ENCODE results near the gene PGM5.

DNA sequence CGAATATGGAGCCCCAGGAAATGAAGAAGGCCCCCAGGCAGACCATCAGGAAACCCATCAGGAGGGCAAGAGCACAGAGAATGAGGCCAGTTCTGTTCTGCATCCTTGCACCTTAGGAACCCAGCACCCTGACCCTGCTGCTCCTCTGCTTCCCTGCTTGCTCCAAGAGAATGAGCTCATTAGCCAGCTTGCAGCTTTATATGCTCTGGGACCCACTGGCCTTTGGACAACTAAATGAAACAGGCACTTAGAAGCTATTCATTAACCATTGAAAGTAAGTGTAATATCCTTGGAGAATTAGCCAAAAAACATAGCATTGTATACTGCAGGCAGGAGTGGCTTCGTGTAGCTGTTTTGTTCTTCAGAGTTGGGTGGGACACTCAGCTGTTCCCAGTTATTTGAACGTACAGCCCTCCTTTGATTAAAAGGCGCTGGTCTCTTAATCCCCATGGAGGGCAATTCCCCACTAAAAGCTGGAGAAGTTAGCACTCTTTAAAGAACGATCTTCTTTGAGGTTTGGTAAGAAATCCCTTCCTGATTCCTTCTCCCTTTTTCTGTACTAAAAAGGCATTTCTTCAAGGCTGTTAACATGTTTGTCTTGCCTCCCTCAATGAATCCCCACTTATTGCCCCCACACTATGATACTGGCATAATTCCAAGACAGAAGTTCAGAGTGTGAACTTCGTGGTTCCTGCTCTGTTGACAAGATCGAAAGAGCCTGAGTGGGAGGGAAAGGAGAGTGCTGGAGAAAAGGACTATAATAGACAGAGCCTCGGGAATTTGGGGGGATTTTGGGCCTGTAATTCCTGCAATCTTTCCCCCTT lies 184.5 kb downstream of the PGM5 start, which contains the start of gene TMEM252:
- no peak for TF ChIP-seq EZH2phosphoT487 (conservative IDR thresholded peaks at IDR 0.05; ENCODE audit: low read length)
- TF ChIP-seq, protein P1, sequence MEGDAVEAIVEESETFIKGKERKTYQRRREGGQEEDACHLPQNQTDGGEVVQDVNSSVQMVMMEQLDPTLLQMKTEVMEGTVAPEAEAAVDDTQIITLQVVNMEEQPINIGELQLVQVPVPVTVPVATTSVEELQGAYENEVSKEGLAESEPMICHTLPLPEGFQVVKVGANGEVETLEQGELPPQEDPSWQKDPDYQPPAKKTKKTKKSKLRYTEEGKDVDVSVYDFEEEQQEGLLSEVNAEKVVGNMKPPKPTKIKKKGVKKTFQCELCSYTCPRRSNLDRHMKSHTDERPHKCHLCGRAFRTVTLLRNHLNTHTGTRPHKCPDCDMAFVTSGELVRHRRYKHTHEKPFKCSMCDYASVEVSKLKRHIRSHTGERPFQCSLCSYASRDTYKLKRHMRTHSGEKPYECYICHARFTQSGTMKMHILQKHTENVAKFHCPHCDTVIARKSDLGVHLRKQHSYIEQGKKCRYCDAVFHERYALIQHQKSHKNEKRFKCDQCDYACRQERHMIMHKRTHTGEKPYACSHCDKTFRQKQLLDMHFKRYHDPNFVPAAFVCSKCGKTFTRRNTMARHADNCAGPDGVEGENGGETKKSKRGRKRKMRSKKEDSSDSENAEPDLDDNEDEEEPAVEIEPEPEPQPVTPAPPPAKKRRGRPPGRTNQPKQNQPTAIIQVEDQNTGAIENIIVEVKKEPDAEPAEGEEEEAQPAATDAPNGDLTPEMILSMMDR (IDR thresholded peaks at IDR 0.05; ENCODE audit: insufficient read depth, low read length, poor library complexity, severe bottlenecking) = no peak
